Hypothalamus (tissue), 51 donors: ENCODE measurements around the gene KCNN1.
"Not testable (repeated sequence)": the region's sequence is repeated elsewhere in the genome, so short reads cannot be mapped to it uniquely, and the experiment has no call there.

ENCODE experiments used
- DNase-seq, 51 donors: peaks; one replicate each; lab custom pipeline; 2025; lab: John Stamatoyannopoulos, UW

Gene KCNN1

DNA sequence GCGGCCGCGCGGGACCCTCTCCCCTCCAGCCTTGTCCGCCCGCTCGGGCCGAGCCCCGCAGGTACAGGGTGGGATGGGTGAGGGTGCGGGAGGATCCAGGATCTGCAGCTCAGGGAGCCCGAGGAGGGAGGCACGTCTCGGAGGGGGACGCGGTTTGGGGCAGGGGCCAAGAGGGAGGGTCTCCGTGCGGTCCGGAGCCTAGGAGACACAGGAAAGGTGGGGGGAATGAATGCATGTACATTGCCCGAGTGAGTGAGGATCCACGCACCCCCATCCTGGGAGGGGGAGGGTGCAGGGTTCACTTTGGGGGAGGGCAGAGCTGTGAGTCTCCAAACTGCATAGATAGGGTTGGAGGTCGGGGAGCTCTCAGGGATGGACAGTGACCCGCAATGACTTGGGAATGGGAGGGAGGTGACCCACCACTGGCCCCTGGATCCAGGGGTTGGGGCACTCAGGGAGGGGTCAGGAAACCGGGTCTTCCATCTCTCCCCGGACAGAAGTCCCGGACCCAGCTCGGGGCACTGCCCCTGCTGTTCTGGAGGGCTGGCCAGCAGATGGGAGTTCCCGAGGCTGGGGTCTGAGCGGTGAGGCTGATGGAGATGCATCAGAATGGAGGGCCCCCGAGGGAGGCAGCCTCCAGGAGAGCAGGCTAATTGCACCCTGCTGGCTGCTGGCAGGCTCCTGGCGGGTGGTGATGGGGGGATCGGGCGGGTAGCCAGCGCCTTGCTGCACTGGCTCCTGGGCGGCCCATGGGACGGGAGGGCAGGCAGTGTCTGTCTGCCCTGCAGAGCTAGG, 547 bp downstream of the KCNN1 start:
- no peak for DNase-seq

DNA sequence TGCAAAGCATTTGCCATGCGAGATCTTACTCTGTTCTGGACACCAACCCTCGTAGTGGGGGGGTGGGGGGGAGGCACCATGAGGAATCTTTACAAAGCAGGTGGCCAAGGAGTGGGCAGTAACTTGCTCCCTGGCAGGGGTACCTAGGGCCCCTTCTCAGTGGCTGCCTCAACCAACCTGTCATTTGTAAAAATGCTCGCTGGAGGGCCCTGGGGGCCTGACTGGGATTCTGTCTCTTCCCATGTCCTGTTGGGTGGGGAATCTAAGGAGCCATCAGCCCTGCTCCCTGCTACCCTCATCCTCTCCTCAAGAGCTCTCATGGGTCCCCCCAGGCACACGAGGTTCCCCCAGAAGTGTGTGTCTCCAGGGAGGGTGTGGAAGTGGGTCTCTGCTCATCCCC, 1.5 kb downstream of the KCNN1 start:
- DNase-seq: no peak

DNA sequence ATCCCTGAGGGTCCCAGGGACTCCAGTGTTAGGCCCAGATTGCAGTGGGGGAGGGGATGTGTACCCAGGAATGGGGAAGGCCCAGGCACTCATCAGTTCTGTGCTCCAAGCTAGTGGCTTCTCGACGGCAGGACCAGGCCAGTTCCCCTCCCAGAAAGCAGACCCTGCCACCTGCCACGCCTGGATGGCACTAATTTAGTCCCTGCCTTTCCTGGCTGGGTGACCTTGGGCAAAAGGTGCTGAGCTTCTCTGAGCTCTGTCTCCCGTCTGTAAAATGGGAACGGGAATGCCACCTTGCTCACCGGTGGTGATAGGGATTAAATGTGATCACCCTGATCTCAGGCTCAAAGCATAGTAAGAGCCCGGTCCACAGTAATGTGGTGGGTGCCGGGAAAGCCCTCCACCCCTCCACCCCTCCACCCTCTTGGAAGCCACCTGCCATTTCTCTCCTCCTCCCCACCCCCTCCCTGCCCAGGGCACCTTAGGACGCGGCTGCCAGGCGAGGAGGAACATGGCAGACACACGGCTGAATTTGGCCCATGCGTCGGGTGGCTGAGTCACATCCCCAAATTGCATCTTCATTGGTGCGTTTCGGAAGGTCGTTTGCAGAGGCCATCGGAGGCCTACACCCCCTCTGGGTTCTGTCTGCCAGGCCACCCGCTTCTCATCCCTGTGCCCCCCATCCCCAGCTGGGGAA, 2.3 kb downstream of the KCNN1 start:
- DNase-seq: no peak

DNA sequence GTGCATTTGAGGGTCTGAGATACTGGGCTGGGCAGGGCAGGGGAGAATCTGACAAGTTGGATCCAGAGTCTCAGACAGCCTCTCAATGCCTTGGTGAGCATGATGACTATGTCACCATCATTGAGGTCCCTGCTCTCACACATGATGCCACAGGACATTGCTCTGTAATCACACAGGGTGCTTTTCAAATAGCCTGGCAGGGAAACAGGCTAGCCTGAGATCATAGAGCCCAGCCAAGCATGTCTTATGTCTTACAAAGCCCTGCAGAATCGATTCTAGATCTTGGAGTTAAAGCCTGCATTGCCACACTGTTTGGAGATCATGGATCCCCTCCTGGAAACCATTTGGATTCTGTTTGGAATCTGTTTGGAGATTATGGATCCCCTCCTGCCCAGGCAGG, 5.3 kb downstream of the KCNN1 start:
- DNase-seq: no peak

DNA sequence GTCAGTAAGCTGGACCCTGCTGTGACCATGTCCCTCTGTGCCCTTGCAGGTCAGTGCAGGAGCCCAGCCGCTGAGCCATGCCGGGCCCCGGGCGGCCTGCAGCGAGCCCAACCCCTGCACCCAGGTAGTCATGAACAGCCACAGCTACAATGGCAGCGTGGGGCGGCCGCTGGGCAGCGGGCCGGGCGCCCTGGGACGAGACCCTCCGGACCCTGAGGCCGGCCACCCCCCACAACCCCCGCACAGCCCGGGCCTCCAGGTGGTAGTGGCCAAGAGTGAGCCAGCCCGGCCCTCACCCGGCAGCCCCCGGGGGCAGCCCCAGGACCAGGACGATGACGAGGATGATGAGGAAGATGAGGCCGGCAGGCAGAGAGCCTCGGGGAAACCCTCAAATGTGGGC, 6.9 kb downstream of the KCNN1 start:
- no peak for DNase-seq

DNA sequence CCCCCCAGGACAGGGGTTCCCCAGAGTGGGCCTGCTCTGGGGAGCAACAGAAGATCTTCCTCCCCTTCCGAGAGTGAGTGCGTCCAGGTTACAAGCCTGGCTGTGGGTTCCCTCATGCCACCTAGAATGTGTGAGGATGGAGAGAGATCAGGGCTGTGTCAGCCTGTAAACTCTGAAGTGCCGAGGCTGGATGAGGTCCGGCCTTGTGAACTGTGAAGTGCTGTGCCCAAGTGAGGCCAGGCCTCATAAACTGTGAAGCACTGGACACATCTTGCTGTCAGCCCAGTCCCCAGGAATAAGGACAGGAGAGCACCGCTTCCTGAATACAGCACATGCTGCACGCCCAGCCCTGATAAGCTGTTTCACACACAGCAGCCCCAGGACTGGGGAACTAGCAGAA, 7.6 kb downstream of the KCNN1 start:
- no peak for DNase-seq

DNA sequence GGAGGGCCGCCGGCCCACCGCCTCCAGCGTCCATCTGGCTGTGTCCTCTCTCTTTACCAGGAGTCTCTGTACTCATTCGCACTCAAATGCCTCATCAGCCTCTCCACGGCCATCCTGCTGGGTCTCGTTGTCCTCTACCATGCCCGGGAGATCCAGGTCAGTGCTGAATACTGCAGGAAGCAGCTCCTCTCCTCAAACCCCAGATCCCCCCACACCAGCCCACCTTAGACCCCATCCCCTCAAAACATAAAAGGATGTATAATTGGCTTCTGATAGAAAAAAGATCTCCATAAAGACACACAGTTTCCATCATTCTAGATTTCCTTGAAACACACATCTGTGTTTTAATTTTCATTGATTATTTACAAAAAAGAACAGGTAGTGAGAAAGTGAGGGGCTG, 8.1 kb downstream of the KCNN1 start:
- DNase-seq: no peak

DNA sequence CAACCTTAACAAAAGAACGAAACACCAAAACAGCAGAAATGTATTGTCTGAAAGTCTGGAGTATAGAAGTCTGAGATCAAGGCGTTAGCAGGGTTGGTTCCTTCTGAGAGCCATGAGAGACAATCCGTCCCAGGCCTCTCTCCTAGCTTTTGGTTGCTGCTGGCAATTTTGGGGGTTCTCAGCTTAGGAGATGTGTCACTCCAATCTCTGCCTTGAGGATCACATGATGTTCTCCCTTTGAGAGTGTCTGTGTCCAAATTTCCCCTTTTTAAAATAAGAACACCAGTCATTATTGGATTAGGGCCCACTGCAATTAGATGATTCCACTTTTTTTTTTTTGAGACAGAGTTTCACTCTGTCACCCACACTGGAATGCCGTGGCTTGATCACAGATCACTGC, 10.1 kb downstream of the KCNN1 start:
- DNase-seq: no peak

DNA sequence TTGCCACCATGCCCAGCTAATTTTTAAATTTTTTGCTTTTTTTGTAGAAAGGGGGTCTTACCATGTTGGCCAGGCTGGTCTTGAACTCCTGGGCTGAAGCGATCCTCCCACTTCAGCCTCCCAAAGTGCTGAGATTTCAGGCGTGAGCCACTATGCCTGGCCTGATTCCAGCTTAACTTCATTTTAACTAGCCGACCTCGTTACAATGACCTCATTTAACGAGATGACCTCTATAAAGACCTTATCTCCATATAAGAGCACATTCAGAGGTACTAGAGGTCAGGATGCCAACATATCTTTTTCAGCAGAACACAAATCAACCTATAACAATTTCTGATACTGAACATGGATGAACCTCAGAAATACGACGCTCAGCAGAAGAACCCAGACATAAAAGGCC, 10.6 kb downstream of the KCNN1 start:
- no peak for DNase-seq

DNA sequence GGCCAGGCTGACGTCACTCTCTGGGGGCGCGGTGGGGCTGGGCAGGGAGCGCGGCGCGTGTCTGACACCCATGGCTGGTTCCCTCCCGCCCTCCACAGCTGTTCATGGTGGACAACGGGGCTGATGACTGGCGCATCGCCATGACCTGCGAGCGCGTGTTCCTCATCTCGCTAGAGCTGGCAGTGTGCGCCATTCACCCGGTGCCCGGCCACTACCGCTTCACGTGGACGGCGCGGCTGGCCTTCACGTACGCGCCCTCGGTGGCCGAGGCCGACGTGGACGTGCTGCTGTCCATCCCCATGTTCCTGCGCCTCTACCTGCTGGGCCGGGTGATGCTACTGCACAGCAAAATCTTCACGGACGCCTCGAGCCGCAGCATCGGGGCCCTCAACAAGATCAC, 14.7 kb downstream of the KCNN1 start:
- no peak for DNase-seq

DNA sequence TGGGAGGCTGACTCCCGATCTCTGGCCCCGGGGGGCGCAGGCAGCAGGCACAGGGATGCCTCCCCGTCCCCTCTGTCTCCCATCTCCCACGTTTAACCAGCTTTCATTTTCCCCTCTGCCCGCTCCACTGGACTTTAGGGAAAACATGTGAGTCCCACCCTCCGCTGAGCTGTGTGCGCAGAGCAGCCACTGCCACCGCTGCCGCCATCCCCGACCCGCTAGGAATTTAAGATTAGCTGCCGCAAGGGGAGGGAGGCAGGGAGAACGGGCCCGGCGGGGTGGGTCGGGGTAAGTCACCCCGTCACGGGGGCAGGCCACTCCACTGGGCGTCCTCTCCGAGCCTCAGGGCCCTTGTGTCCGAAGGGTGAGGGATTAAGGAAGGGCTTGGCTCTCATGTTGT, 15.5 kb downstream of the KCNN1 start:
- DNase-seq: no peak

DNA sequence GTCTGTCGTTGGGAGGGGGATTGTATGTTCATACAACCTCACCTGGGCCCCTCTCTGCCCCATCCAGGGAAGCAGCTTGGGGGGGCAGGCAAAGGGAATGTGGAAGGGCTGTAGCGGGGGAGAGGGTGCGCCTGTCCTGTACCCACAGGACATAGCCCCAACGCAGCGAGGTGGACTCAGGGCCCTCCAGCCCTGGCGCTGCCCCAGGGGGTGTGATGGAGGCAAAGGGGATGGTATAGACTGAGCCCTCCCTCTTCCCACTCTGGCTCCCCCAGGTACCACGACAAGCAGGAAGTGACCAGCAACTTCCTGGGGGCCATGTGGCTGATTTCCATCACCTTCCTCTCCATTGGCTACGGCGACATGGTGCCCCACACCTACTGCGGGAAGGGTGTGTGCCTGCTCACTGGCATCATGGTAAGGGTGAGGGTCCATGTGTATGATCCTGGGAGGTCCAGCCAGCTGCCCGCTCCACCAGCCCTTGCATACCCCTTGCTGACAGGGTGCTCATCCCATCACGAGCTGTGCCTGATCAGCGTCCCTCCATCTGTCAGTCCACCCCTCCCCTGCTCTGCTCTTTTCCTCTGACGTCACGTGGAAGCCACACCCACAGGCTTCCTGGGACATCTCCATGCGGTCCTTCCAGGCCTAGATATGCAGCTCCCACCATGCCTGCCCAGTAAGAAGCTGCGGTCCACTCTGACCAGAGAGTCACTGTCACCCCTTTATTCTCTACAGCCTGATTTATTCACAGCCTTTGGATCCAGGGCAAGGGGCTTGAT, 18.3 kb downstream of the KCNN1 start:
- DNase-seq: no peak

DNA sequence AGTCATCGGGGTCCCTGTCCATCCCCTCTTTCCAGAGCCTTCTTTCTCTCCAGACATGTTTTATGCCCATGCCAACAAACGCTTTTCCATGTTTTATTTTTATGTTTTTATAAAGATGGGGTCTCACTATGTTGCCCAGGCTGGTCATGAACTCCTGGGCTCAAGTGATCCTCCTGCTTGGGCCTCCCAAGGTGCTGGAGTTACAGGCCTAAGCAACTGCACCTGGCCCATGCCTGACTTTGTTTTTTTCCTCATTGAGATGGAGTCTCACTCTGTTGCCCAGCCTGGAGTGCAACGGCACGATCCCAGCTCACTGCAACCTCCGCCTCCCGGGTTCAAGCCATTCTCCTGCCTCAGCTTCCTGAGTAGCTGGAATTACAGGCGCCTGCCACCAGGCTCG, 19.7 kb downstream of the KCNN1 start:
- DNase-seq: not testable (repeated sequence)

DNA sequence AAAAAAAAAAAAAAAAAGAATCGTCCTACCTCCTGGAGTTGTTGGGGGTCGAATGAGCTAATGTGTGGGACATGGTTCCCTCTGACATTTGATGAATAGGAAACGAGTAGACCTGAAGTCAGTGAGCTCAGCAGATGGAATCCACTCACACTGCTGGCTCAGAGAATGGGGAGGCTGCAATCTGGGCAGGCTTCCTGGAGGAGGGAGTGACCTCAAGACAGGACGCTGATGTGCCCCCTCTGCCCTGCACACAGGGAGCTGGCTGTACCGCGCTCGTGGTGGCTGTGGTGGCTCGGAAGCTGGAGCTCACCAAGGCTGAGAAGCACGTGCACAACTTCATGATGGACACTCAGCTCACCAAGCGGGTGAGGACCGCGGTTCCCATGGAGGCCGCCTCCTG, 21.3 kb downstream of the KCNN1 start:
- no peak for DNase-seq

DNA sequence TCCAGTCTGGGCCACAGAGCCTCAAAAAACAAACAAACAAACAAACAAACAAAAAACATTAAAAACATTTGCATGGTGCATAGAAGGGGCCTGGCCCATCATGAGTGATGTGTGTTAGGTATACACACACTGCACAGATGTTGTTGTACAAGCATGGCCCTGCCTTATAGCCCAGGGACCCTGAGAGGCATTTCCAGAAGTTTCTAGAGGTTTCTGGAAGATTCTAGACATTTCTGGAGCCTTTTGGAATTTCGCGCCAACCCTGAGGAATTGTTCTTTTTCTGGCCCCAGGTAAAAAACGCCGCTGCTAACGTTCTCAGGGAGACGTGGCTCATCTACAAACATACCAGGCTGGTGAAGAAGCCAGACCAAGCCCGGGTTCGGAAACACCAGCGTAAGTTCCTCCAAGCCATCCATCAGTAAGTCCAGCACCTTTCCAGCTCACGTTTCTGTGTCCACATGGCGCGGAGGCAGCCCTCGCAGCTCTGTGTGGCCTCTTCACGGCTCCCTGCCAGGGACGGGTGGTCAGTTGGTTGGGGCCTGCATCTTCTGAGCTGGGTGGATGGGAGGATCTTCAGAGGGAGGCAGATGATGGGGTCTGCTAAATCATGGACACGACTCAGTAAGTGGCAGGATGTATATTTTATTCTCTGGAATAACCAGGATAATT, 22.7 kb downstream of the KCNN1 start:
- DNase-seq: no peak

DNA sequence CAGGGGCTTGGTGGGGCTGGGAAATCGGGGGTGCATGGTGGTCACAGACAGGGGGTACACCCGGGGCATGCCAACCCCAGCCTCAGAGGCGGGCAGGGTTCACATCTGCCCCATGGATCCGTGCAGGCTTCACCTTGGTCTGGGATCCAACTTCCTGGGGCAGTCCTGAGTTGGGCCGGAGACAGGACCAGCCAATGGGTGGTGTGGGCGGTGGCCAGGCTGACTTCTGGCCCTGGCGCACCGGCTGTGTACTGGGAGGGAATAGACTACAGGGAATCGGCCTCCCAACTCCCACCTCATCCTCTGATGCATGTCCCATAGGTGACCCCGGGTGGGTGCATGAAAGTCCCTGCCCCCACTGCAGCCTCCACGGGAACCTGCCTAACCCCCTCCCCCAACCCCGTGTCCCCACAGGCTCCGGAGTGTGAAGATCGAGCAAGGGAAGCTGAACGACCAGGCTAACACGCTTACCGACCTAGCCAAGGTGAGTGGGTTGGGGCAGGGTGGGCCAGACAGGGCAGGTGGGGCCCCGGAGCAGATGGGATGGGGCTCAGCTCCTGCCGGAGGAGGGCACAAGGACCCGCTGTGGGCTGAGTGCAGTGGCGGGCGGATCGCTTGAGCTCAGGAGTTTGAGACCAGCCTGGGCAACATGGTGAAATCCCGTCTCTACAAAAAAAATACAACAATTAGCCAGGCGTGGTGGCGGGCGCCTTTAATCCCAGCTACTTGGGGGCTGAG, 26.3 kb downstream of the KCNN1 start:
- no peak for DNase-seq

DNA sequence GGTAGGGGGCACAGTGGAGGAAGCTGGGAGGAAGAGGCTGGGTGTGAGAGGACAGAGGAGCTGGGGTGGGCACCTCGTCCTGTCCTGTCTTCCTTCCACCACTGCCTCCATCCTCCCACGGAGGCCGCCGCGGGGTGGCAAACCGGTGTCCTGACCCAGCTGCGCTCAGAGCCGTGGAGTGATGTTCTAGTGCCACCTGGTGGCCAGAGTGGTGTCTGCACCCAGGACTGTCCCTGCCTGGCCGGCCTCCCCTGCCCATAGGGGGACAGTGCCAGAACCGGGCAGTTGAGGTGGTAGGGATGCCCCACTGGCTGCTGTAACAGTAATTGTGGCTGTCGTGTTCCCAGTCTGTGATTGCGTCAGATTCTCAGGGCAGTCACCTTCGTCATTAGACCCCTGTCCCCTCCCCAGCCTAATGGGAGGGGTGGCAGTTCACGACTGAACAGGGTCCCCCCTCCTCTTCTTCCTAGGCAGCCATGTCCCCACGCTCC, 30.0 kb downstream of the KCNN1 start:
- DNase-seq: peak in 50 of 51 donors; percentile 21 to 92 (median 70)

DNA sequence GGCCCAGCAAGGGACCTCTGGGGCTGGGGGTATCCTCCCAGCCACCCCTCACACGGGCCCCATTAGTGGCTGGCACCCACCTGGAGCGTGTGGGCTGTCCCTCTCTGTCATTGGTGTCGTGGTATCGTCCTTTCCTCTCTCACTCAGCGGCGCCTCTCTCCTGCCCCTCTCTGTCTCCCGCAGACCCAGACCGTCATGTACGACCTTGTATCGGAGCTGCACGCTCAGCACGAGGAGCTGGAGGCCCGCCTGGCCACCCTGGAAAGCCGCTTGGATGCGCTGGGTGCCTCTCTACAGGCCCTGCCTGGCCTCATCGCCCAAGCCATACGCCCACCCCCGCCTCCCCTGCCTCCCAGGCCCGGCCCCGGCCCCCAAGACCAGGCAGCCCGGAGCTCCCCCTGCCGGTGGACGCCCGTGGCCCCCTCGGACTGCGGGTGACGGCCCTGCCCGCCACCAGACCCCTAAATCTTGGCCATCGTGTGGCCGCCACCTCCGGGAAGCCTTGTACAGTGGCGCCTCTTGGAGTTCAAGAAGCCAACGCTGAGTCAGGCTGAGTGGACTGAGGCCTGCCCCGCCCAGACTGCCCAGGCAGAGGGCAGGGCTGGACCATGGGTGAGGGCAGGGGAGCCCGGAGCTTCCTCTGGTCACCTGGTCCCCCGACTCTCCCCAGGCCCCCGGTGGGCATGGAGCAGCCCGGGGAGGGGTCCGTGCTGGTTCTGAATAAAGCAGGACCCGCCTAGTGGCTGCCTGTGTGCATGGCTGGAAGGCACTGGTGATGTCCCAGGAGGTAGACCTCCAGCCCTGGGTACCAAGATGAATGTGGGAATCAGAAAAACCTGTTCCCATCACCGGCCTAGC, 31.3 kb downstream of the KCNN1 start:
- no peak for DNase-seq

DNA sequence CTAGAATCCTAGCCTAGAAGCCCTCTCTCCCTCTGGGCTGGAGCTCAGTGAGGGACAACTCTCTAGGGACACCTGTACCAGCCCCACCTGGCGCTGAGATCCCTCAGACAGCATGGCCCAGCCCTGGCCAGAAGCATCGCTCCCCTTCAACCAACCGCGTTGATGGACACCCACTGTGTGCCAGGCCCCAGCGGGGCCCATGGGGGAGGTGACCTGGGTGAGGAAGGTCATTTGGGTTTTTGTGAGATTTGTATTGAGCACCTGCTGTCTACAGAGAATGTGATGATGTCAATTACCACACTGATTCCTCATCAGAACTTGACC, 31.9 kb downstream of the KCNN1 start:
- DNase-seq: no peak
